Brain microvascular endothelial cell (primary cell): Measurements from ENCODE around the gene GBP6.

Experiments
- DNase-seq: peaks from one replicate; pipeline ENCODE4 v3.0.0-alpha.2; 2020
- H3K27ac ChIP-seq: fragments of 250-450 bp; sonication (Bioruptor Pico); 2 replicates; pipeline ENCODE4 v1.5.1; 2020; ENCODE audit warnings: mild to moderate bottlenecking, moderate library complexity
- H3K27me3 ChIP-seq: fragments of 250-450 bp; sonication (Bioruptor Pico); replicated peaks from 2 replicates; pipeline ENCODE4 v1.5.1; 2020; ENCODE audit warnings: mild to moderate bottlenecking
- H3K36me3 ChIP-seq: fragments of 250-450 bp; sonication (Bioruptor Pico); replicated peaks from 2 replicates; pipeline ENCODE4 v1.5.1; 2020; ENCODE audit warnings: mild to moderate bottlenecking
- H3K4me3 ChIP-seq: 2 replicates; pipeline ENCODE4 v1.5.1; 2011; ENCODE audit warnings: low read depth, mild to moderate bottlenecking, control low read depth, low read length, moderate library complexity
- CTCF ChIP-seq: IDR thresholded peaks from 2 replicates; pipeline ENCODE4 v1.5.1; 2011; ENCODE audit warnings: low read depth, mild to moderate bottlenecking, moderate library complexity, low read length, control low read depth, inconsistent platforms; ENCODE audit errors: missing control alignments
- in situ Hi-C: cut with HindIII; loops from 2 replicates; pipeline ENCODE4 v1.10.0; 2017; ENCODE audit warnings: low sequenced_read_pairs, low pct_ligation_motif_present

The GBP6 gene

GRCh38 chr1:89378001-89378400, 14.1 kb downstream of the GBP6 start:
- Histone ChIP-seq H3K36me3 (no peaks in the 10 kb centered on the region), H3K4me3 (no peak overlapping the region), H3K27ac (no peak overlapping the region), H3K27me3 (no peaks in the 10 kb centered on the region)
- TF ChIP-seq CTCF = no peak
- no peak for DNase-seq
- in situ Hi-C loops = no loop called here

- H3K27ac ChIP-seq = no peak overlapping the region
- H3K4me3 ChIP-seq = no peak overlapping the region
- no peaks in the 10 kb centered on the region for H3K36me3 ChIP-seq
- H3K27me3 ChIP-seq = no peaks in the 10 kb centered on the region
- no peak for DNase-seq
- TF ChIP-seq CTCF = no peak
- in situ Hi-C loops = no loop called here
Measured at GRCh38 chr1:89381618-89382017, 17.8 kb downstream of the GBP6 start.

GRCh38 chr1:89382479-89382878, 18.6 kb downstream of the GBP6 start:
- in situ Hi-C loops = no loop called here
- TF ChIP-seq CTCF = no peak
- DNase-seq = no peak

GRCh38 chr1:89383185-89383584, 19.3 kb downstream of the GBP6 start:
- Histone ChIP-seq H3K4me3 (no peak overlapping the region), H3K27me3 (no peaks in the 10 kb centered on the region), H3K27ac (no peak overlapping the region), H3K36me3 (no peaks in the 10 kb centered on the region)
- in situ Hi-C loops = no loop called here
- no peak for TF ChIP-seq CTCF
- DNase-seq = no peak

More at GRCh38 chr1:89382479-89382878, 18.6 kb downstream of the GBP6 start:
- H3K4me3 ChIP-seq = no peak overlapping the region
- H3K27me3 ChIP-seq = no peaks in the 10 kb centered on the region
- H3K36me3 ChIP-seq = no peaks in the 10 kb centered on the region
- no peak overlapping the region for H3K27ac ChIP-seq

GRCh38 chr1:89390707-89391106, 26.8 kb downstream of the GBP6 start:
- Histone ChIP-seq H3K4me3 (no peak overlapping the region), H3K36me3 (no peaks in the 10 kb centered on the region), H3K27me3 (no peaks in the 10 kb centered on the region), H3K27ac (no peak overlapping the region)
- TF ChIP-seq CTCF = no peak
- in situ Hi-C loops = no loop called here
- DNase-seq = no peak

- TF ChIP-seq CTCF = no peak
Measured at GRCh38 chr1:89391686-89392085, 27.8 kb downstream of the GBP6 start.

More at GRCh38 chr1:89391686-89392085, 27.8 kb downstream of the GBP6 start:
- H3K36me3 ChIP-seq = no peaks in the 10 kb centered on the region
- in situ Hi-C loops = no loop called here
- no peak overlapping the region for H3K4me3 ChIP-seq
- DNase-seq = no peak
- H3K27ac ChIP-seq = no peak overlapping the region
- H3K27me3 ChIP-seq = no peaks in the 10 kb centered on the region
